HCT116 (cell line): ENCODE measurements around the gene DOCK7.

Source experiments
- CEBPB ChIP-seq: IDR thresholded peaks from 2 replicates; pipeline ENCODE4 v1.6.1; 2012; ENCODE audit warnings: low read depth
- ELF1 ChIP-seq: IDR thresholded peaks from 2 replicates; pipeline ENCODE4 v1.6.1; 2012; ENCODE audit warnings: low read depth, borderline replicate concordance
- EZH2 ChIP-seq: fragments of 200-600 bp; sonication (generic); IDR thresholded peaks from 2 replicates; pipeline ENCODE4 v1.6.1; 2017; ENCODE audit warnings: antibody characterized with exemption, mixed run types
- EZH2phosphoT487 ChIP-seq: fragments of 200-600 bp; IDR thresholded peaks from 2 replicates; pipeline ENCODE4 v1.6.1; 2018; ENCODE audit warnings: antibody characterized with exemption, borderline replicate concordance
- POLR2A ChIP-seq: IDR thresholded peaks from 2 replicates; pipeline ENCODE4 v1.7.0; 2011; ENCODE audit warnings: borderline replicate concordance; ENCODE audit not compliant: insufficient read depth, insufficient read length; ENCODE audit errors: extremely low read depth
- POLR2AphosphoS5 ChIP-seq: IDR thresholded peaks from 2 replicates; pipeline ENCODE4 v1.6.1; 2011; ENCODE audit warnings: mild to moderate bottlenecking, low read depth, low read length, moderate library complexity
- RAD21 ChIP-seq: IDR thresholded peaks from 2 replicates; pipeline ENCODE4 v1.6.1; 2012; ENCODE audit warnings: low read depth, mild to moderate bottlenecking
- REST ChIP-seq: IDR thresholded peaks from 2 replicates; pipeline ENCODE4 v1.6.1; 2012; ENCODE audit warnings: low read depth
- TCF7L2 ChIP-seq: IDR thresholded peaks from 2 replicates; pipeline ENCODE4 v1.7.0; 2011; ENCODE audit warnings: borderline replicate concordance, inconsistent platforms; ENCODE audit not compliant: insufficient read depth, insufficient read length; ENCODE audit errors: extremely low read depth
- YY1 ChIP-seq: IDR thresholded peaks from 2 replicates; pipeline ENCODE4 v1.6.1; 2011; ENCODE audit warnings: low read length, low read depth, moderate library complexity, mild to moderate bottlenecking; ENCODE audit not compliant: insufficient replicate concordance; ENCODE audit errors: extremely low read depth
- ZNF274 ChIP-seq: fragments of 200-500 bp; sonication (Bioruptor generic); IDR thresholded peaks from 2 replicates; pipeline ENCODE4 v1.6.1; 2014; ENCODE audit warnings: mild to moderate bottlenecking, low read depth, low read length, inconsistent platforms
- TF ChIP-seq, protein P1 (sequence below), 3 experiments: fragments of 200-600 bp in 1 of 3; sonication (generic) in 1 of 3; IDR thresholded peaks in 2 of 3; conservative IDR thresholded peaks in 1 of 3; 2 replicates each; pipeline ENCODE4 v1.5.1; 2012 to 2017; ENCODE audit warnings: low read depth in 2 of 3, low read length in 2 of 3, antibody characterized with exemption in 1 of 3, borderline replicate concordance in 1 of 3, control low read depth in 1 of 3, mild to moderate bottlenecking in 1 of 3, mixed read lengths in 1 of 3, mixed run types in 1 of 3, moderate library complexity in 1 of 3; ENCODE audit not compliant: insufficient read depth in 1 of 3
- TF ChIP-seq, protein P2 (sequence below): IDR thresholded peaks from 2 replicates; pipeline ENCODE4 v1.6.1; 2012

- TF ChIP-seq, protein P1, sequence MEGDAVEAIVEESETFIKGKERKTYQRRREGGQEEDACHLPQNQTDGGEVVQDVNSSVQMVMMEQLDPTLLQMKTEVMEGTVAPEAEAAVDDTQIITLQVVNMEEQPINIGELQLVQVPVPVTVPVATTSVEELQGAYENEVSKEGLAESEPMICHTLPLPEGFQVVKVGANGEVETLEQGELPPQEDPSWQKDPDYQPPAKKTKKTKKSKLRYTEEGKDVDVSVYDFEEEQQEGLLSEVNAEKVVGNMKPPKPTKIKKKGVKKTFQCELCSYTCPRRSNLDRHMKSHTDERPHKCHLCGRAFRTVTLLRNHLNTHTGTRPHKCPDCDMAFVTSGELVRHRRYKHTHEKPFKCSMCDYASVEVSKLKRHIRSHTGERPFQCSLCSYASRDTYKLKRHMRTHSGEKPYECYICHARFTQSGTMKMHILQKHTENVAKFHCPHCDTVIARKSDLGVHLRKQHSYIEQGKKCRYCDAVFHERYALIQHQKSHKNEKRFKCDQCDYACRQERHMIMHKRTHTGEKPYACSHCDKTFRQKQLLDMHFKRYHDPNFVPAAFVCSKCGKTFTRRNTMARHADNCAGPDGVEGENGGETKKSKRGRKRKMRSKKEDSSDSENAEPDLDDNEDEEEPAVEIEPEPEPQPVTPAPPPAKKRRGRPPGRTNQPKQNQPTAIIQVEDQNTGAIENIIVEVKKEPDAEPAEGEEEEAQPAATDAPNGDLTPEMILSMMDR (IDR thresholded peaks at IDR 0.05 in 2 of 3, conservative IDR thresholded peaks at IDR 0.05 in 1 of 3; ENCODE audit: borderline replicate concordance in 1 of 3, insufficient read depth in 1 of 3, low read depth in 2 of 3, low read length in 2 of 3), result no peak
- TF ChIP-seq POLR2AphosphoS5 (no peak), TCF7L2 (no peak), REST (no peak), POLR2A (no peak), ZNF274 (no peak), EZH2 (no peak), CEBPB (no peak), YY1 (no peak), EZH2phosphoT487 (no peak), RAD21 (no peak), ELF1 (no peak)
- TF ChIP-seq, protein P2, sequence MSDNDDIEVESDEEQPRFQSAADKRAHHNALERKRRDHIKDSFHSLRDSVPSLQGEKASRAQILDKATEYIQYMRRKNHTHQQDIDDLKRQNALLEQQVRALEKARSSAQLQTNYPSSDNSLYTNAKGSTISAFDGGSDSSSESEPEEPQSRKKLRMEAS, result no peak
Observed at GRCh38 chr1:62438163-62438562, 250.0 kb downstream of the DOCK7 start.
